GM21390 (cell line): ENCODE results near the gene AKR1A1.
"Not testable (repeated sequence)": the region's sequence is repeated elsewhere in the genome, so short reads cannot be mapped to it uniquely, and the experiment has no call there.

Experiments used
- ATAC-seq: cut with Tn5 transposase; IDR thresholded peaks from one replicate; pipeline ENCODE4 v1.9.1; 2021; ENCODE audit not compliant: unreplicated experiment

Gene AKR1A1

DNA sequence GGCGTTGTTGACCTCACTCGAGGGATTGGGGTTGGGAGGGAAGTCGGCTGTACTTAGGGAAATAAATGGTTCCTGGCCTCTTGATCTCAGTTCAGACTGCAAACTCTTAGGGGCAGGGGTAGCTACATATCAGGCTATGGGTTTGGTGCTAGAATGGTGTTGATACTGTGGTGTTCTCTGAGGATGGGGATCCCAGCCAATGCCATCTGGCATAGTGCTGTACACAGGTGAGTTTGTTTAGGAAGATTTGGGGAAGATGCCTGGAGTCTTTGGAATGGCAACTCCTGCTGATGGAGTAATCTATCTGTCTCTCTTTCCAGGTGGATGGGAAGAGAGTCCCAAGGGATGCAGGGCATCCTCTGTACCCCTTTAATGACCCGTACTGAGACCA is 18.9 kb downstream of the AKR1A1 start:
- ATAC-seq: no peak

DNA sequence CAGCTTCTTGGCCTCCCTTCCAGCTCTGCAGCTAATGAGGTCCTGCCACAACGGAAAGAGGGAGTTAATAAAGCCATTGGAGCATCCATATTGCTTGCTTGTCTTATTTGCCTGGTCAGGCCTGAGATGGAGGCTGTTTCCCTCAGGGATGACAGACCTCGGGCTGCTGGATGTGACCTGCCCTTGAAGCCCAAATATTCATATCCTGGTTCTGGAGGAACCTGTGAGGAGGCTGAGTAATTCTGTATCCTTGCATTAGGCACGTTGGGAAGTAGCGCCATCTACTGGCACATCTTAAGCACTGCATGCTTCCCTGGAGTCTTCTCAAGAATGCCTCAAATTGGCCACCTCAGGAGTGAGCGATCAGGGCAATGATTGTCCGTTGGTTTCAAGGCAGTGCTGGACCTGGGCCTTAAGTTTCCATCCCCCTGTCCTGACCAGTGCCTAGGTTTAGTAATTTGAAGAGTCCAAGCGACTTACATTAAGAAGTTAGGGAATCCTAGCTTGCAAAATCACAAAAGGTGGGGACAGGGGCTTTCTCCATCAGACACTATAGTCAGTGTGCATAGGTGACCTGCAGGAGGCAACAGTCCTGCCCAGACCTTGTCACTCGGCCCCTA is 19.4 kb downstream of the AKR1A1 start:
- no peak for ATAC-seq

DNA sequence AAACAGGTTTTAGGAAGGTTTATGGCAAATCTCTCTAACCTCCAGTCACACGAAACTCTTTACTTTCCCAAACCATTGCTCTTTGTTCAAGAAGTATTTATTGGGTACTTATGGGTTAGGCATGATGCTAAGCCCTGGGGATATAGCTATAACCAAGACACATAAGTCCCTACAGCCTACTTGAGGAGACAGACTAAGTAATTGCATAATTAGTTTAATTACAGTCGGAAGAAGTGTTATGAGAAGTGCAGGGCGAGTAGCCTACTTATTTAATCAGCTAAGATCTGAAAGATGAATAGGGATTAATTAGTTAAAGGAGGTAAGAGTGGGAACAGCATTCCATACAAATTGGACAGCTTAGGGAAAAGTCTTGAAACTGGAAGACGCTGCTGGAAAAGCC is 20.0 kb downstream of the AKR1A1 start:
- ATAC-seq: no peak

DNA sequence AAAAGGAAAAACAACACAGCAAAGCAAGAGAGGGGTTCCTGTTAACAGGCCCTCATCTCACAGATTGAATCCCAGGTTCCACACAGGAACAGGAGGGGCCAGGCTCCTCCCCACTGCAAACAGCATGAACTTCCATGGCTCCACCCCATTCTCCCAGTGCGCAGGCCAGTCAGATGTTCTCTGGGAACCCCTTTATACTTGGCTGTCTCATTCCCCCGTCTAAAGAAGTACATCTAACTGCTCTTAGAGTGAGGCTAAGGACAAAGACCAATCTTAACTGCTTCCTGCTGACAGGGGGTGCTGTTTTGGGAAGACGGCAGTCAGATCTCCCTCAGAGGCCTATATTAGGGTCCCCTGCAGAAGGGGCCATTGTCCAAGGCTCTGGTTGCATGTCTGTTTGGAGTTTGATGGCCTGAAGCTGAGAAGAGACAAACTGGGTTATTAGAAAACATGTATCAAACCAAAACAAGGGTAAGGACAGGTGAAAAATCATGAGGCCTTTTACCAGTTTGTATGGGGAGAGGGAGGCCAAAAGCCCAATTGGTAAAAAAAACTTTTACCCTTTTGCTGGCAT is 22.7 kb downstream of the AKR1A1 start:
- ATAC-seq: no peak

DNA sequence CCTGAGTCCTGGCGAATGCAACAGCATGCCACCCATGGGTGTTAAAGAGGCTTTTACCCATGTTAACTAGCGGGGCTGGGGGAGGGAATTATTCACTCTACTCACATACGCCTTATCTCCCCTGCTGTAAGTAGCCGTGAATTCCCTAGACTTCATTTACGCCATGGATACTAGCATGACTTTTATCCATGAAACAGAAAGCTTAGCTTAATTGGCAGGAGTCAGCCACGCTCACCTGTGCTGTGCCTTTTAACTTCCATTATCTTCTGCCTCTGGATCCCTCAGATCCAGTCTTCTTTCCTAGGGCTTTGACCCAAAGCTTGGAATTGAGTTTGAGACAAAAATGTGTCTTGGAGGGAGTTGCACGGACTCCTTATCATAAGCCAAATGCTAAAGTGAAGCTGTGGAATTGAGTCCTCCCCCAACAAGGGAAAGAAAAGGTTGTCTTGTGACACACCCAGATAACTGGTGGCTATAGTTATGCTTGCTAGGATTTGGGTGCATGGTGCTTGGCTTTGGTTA is 23.5 kb downstream of the AKR1A1 start:
- ATAC-seq: no peak

DNA sequence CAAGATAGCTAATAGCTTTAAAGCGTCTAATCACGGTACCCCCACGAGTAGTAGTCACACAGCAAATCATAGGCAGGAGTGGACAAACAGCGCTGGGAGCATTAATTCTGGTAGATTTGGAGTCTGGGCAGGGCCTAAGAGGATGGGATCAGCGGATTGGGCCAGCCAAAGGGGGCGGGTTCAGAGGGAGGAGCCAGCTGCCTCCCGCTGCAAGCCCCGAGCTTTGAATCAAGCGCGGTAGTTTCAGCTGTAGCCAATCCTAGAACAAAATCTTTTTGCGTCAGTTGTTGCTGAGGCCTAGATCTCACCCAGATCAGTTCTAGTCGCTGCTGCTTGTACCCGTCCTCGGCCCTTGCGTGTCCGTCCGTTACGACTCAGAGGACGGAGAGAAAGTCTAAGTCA is 32.6 kb downstream of the AKR1A1 start:
- ATAC-seq: peak; percentile 65

DNA sequence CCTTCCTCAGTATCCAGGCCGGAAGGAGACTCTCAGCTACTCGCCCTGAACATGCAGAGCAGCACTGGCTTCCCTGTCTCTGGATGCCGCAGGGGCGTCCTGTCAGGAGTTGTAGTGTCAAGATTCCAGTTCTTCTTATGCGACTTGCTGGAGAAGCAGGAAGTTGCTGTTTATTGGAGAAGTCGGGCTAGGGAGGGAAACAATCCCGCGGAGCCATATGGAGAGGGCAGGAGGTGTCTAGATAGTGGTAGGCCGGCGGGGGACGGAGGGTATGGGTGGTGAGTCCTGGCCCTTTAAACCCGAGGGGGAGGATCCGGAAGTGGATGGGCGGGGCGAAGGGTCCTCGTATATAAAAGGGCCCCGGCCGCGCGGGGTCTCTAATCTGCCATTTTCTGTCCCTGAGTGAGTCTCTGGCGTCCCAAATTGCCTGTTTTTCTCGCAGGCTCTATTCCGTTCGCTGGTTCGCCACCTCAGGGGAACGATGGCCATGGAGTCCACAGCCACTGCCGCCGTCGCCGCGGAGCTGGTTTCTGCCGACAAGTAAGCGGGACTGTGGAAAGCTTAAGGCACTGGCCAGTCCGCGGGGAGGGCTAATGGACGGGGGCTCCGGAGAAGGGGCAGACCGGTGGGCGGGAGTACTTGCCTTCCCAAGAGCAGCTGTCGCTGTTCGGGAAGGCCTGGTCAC is 33.2 kb downstream of the AKR1A1 start, which contains the start of gene NASP:
Gene NASP (plus strand): TSS at position 376 of the 685 bp plus-strand sequence. CDS start 106 bp downstream, at position 482.
- ATAC-seq: peak; percentile 43

DNA sequence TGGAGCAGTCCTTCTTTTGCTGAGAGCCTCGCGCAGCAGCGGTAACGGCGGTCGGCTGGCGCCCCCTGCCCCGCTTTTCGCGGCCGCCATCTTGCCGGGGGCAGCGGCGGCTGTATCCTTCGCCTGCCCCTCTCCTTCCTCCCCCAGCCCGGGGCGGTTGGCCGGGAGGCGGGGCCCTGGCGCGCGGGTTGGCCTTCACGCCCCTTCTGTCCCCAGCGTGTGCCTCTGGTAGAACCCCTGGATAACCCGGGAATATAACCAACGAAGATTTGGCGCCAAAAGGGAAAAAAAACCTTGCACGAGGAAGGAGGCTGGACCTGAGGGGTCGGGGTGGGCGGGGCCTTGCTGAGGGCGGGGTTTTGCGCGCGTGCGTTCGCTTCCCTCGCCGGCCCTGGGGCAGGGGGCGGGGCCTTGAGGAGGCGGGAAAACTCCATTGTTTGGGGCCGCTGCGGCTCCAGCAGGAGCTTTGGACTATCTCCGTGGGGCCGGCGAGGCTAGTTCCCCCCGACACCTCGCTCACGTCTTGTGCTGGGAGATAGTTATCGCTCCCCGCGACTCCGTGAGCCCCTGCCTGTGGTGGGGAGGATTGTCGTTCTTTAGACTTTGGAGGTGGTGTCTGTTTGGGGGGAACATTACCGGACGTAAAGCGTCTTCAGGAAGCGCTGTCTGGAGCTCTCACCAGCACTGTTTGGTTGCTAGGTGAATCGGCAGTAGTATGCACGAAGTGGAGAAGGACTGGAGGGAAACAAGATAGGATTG is 33.9 kb downstream of the AKR1A1 start:
- ATAC-seq: peak; percentile 30

DNA sequence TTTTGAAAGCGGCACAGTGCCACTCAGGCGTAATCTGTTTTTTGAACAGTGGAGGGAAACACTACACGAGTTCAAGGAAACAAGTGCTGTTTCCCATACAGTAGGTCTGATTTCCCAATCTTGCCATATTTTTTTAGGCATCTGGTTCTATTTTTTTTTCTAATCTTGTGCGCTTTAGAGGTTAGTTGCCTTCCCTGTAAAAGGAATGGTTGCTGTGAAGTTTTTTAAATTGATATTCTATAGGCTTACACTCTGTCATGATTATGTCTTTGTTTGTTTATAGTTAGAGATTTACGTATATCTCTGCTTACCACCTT is 34.4 kb downstream of the AKR1A1 start:
- no peak for ATAC-seq

DNA sequence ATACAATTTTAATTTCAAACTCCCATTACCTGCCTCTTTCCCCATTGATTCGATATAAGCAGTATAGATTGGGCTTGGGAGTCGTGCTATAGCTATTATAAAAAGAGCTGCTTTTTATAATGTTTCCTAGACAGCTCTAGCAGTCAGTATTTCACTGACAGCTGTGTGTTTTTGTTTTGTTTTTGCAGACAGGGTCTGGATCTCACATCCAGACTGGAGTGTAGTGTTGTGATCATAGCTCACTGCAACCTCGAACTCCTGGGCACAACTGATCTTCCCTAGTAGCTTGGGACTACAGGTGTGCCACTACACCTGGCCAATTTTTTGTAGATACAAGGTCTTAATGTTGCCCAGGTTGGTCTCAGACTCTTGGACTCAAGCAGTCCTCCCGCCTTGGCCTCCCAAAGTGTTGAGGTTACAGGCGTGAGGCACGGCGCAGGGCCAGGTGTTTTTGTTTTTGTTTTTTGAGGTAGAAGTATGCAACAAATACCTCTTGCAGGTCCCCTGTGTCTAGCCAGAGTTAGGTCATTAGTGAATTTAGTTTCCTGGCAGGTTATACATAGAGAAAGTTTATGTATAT is 35.0 kb downstream of the AKR1A1 start:
- ATAC-seq: no peak

DNA sequence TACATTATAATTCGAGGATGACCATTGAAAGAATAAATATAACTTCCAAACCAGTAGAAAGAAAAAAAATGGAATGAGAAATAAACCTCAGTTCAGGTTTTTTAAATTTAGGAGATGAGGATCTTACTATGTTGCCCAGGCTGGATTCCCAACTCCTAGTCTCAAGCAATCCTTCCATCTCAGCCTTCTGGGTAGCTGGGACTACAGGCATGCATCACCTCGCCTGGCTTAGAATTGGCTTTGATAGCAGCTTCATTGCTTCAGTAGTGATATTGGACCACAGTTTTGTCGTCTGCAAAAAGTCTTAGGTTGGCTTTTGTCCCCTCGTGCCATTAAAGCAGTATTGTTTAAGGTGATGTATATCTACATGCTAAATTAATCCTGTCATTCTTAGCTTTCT is 36.1 kb downstream of the AKR1A1 start:
- no peak for ATAC-seq

DNA sequence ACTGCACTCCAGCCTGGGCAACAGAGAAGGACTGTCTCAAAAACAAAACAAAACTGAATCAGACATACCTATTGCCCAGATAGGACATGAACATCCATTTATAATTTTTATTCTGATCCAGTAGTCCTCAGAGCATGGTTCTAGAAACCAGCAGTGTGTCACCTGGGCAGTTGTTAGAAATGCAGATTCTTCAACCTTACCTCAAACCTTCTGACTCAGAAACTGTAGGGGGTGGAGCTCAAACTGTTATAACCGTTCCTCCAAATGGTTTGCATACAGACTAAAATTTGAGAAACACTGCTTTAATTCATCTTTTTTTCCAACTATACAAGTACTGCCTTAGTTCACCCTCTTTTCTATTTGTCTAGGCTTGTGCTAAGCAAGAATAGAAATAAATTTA is 39.2 kb downstream of the AKR1A1 start:
- ATAC-seq: no peak

DNA sequence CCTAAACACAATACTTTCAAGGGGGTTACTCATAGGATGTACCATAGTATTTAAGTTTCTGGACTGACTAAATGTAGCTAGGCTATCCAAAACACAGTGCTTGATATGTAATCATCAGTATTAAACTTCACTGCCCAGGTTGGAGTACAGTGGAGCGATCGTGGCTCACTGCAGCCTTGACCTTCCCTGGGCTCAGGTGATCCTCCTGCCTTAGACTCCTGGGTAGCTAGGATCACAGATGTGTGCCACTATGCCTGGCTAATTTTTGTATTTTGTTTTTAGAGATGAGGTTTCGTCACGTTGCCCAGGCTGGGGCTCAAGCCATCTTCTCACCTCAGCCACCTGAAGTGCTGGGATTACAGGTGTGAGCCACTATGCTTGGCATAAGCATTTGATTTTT is 43.8 kb downstream of the AKR1A1 start:
- ATAC-seq: no peak

DNA sequence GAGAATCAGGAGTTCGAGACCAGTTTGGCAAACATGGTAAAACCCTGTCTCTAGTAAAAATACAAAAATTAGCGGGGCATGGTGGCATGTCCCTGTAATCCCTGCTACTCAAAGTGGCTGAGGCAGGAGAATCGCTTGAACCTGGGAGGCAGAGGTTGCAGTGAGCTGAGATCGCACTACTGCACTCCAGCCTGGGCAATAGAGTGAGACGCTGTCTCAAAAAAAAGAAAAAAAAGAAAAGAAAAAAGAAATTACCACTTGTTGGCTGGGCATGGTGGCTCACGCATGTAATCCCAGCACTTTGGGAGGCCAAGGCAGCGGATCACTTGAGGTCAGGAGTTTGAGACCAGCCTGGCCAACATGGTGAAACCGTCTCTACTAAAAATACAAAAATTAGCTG is 46.1 kb downstream of the AKR1A1 start:
- ATAC-seq: not testable (repeated sequence)

DNA sequence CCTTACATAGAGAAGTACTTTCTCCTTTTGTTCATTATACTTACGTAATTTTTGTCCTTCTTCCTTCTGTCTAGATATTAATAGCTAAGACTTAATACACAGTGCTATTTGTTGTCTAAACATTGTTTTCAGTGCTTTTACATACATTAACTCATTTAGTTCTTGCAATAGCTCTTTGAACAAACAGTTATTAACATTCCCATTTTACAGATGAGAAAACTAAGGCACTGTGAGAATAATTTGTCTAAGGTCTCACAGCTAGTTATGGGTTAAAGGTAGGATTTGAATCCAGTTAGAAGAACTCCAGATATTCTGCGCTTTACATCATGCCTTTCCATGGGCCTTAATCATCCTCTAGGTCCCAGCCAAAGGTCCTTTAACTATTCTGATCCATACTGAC is 53.6 kb downstream of the AKR1A1 start:
- ATAC-seq: no peak

DNA sequence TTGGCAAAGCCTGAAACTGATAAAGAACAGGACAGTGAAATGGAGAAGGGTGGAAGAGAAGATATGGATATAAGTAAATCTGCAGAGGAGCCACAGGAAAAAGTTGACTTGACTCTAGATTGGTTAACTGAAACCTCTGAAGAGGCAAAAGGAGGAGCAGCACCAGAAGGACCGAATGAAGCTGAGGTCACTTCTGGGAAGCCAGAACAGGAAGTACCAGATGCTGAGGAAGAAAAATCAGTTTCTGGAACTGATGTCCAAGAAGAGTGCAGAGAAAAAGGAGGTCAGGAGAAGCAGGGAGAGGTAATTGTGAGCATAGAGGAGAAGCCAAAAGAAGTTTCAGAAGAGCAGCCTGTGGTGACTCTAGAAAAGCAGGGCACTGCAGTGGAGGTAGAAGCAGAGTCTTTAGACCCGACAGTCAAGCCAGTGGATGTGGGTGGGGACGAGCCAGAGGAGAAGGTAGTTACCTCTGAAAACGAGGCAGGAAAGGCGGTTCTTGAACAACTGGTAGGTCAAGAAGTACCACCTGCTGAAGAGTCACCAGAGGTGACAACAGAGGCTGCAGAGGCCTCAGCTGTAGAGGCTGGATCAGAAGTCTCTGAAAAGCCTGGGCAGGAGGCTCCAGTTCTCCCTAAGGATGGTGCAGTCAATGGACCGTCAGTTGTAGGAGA is 56.9 kb downstream of the AKR1A1 start:
- ATAC-seq: no peak

DNA sequence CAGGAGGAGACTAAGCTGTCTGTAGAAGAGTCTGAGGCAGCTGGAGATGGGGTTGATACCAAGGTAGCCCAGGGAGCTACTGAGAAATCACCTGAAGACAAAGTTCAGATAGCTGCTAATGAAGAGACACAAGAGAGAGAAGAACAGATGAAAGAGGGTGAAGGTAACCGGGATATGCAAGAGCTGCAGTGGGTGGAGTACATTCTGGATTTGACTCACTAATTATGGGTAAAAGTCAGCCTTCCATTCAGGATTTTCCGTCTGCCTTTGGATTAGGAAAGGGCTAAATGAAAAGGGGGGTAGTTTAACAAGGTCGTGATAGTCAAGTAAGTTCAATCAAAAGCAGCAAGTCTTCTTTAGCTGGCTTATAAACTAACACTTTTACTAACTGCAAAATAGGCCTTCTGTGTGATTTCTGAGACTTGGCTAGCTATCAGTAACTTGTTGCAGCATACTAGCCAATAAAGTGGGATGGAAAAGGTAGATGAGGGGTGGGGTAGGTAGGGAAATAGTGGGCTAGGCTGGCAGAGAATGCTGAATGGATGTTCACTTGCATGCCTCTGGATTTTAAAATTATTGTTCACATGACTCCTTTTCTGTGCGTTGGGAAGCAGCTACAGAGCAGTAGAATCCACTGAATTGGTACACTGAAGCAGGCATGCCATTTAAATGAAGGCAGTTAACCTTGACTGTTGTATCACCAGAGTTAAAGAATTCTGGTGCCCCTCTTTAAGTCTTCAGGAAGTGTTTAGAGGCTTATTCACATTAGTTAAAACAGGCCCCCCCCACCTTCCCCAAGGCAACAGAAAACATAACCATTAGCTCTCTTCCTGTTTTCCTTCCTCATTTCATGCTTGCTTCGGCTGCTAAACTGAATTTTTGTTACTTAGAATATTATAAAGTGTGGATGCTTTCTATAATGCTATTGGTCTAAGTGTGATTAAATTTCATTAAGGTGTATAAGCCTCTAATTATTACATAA is 57.8 kb downstream of the AKR1A1 start:
- no peak for ATAC-seq

DNA sequence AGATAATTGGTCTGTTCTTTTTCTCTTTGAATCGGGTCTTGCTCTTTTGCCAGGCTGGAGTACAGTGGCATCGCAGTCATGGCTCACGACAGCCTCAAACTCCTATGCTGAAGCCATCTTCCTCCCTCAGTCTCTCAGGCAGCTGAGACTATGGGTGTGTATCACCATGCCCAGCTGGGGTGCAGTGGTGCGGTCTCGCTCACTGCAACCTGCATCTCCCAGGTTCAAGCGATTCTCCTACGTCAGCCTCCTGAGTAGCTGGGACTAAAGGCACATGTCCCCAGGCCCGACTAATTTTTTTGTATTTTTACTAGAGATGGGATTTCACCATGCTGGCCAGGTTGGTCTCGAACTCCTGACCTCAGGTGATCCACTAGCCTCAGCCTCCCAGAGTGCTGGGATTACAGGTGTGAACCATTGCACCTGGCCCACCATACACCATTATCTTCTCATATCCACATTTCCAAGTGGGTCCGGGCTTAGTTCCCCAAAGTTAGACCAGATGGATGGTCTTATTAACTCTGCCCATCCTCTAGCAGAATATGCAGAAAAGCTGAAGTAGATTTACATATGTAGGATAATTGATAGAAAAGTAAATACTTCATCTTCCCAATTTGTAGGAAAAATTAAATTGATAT is 60.1 kb downstream of the AKR1A1 start:
- no peak for ATAC-seq

DNA sequence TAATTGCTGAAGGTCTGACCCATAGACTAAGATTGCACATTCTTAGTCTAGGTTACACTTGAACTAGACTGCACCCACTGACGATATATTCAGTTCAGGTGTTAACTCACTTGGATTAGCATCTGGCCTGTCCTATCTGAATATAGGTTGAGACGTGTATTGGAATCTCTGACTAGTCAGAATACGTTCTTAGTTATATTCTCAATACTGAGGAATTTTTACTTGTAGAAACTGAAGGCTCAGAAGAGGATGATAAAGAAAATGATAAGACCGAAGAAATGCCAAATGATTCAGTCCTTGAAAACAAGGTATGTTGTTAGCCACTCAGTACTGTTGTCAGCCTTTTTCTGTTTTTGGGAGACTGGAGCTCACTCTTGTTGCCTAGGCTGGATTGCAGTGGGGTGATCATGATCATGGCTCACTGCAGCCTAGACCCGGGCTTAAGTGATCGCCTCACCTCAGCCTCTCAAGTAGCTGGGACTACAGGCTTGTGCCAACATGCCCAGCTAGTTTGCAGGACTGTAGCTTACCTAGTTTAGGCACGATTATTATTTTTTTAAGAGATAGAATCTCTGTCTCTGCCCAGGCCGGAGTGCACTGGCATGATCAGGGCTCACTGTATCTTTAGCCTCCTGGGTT is 62.4 kb downstream of the AKR1A1 start:
- no peak for ATAC-seq
